Choroid plexus epithelial cell (primary cell): ENCODE measurements around the gene IDH2.

Source experiments
- DNase-seq: peaks from one replicate; pipeline ENCODE4 v3.0.0-alpha.2; 2010; ENCODE audit warnings: low read depth
- H3K4me3 ChIP-seq: 2 replicates; pipeline ENCODE4 v1.5.1; 2011; ENCODE audit warnings: low read depth, mild to moderate bottlenecking, control low read depth, low read length, moderate library complexity
- CTCF ChIP-seq: conservative IDR thresholded peaks from 2 replicates; pipeline ENCODE4 v1.5.1; 2011; ENCODE audit warnings: low read depth, mild to moderate bottlenecking, control low read depth, inconsistent platforms, low read length, moderate library complexity

The IDH2 gene

DNA sequence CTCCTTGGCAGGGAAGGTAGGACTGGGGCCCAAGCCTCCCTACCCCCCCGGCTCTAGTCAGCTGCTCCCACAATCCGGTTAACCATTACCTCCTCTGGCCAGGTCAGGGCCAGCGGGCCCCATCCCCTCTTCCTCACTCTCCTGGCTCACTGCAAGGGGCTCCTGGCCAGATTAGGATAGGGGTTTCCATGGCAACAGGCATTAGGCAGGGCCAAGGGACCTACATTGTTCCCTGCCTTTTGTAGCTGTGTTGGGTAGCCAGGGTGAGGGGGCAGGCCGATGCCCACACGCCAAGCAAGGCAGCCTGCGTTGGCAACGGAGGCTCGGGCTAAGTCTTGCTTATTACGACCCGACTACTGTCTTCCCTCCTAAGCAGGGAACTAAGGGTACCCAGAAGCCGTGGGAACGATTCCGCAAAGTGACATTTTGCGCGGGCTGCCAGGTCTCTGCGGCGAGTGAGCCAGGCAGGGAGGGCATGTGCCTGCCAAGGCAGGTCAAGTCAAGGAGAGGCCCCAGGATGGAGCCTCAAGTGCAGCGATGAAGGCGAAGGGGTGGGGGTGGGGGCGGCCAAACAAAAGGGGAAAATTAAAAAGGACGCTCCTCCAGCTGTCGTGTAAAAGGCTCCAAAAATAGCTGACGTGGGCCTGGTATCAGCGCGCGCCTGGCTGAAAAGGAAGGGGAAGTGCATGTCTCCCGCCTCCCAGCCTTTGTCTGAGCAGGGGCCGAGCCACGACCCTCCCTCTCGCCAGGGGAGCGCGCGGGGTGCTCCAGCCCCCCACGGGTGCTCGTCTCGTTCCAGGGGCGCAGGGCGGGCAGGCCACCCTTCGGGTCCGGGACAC, 919 bp downstream of the IDH2 start:
- TF ChIP-seq CTCF, result no peak
- DNase-seq, result peak; percentile 39
- H3K4me3 ChIP-seq, result peak overlapping the region; percentile 65

- TF ChIP-seq CTCF, result no peak
- peak; percentile 33 for DNase-seq
- peak overlapping the region; percentile 13 for H3K4me3 ChIP-seq
These were observed 2.1 kb downstream of the IDH2 start for GRCh38 chr15:90099868-90100831.

DNA sequence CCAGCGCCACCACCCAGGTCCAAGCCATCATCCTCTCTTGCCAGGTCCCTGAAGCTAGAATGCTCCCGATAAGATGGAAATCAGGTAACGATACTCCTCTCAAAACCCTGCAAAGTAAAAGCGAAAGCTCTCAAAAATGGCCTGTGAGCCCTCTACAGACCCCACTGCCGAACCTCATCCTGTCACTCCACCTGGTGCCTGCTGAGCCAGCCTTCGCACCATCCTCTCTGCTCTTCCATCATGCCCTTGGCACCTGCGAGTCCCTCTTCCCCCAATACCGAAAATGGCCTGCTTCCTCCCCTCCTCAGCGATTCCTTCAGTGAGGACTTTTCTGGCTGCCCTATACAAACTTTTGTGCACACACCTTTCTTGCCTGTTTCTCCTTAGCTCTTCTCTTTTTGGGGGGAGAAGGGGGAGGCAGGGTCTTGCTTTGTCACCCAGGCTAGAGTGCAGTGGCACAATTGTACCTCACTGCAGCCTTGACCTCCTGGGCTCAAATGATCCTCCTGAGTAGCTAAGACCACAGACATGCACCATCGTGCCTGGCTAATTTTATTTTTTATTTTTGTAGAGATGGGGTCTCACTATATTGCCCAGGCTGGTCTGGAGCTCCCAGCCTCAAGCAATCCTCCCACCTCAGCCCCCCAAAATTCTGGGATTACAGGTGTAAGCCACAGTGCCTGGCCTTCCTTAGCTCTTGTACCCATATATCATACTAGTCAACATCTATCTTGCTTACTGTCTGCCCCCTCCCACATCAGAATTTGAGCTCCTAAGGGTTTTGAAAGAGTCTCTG, 3.0 kb downstream of the IDH2 start:
- no peak for DNase-seq
- no peak overlapping the region for H3K4me3 ChIP-seq
- no peak for TF ChIP-seq CTCF

GRCh38 chr15:90097475-90097874, 4.8 kb downstream of the IDH2 start:
- TF ChIP-seq CTCF, result no peak
- DNase-seq, result no peak
- no peak overlapping the region for H3K4me3 ChIP-seq

DNA sequence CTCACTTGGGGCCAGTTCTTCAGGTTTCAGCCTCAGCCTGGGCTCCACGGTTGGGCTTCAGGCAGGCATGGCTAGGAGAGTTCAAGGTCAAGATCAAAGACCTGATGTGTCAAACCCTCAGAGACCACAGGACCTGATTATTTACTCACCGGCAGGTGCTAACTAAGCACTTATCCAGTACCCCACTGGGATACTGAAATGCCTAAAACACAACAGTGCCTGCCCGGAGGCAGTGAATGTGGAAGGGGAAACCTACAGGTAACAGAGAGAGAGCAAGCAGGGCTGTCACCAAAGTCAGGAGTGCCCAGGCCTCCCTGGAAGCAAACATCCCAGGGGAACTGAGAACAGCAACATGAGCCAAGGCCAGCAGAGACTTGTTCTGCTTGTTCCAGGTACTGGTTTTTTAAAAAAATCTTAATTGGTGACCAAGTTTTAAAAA, 6.7 kb downstream of the IDH2 start:
- DNase-seq, result no peak
- no peak for TF ChIP-seq CTCF
- no peak overlapping the region for H3K4me3 ChIP-seq

- no peak for DNase-seq
- TF ChIP-seq CTCF, result no peak
- H3K4me3 ChIP-seq, result no peak overlapping the region
These were observed 10.9 kb downstream of the IDH2 start for GRCh38 chr15:90091156-90091931.
